Brain microvascular endothelial cell (primary cell): ENCODE data around the gene AGPS.

ENCODE experiments used
- DNase-seq: peaks from one replicate; pipeline ENCODE4 v3.0.0-alpha.2; 2020
- H3K27ac ChIP-seq: fragments of 250-450 bp; sonication (Bioruptor Pico); 2 replicates; pipeline ENCODE4 v1.5.1; 2020; ENCODE audit warnings: mild to moderate bottlenecking, moderate library complexity
- H3K27me3 ChIP-seq: fragments of 250-450 bp; sonication (Bioruptor Pico); replicated peaks from 2 replicates; pipeline ENCODE4 v1.5.1; 2020; ENCODE audit warnings: mild to moderate bottlenecking
- H3K36me3 ChIP-seq: fragments of 250-450 bp; sonication (Bioruptor Pico); replicated peaks from 2 replicates; pipeline ENCODE4 v1.5.1; 2020; ENCODE audit warnings: mild to moderate bottlenecking
- H3K4me3 ChIP-seq: 2 replicates; pipeline ENCODE4 v1.5.1; 2011; ENCODE audit warnings: low read depth, mild to moderate bottlenecking, control low read depth, low read length, moderate library complexity
- in situ Hi-C: cut with HindIII; loops from 2 replicates; pipeline ENCODE4 v1.10.0; 2017; ENCODE audit warnings: low sequenced_read_pairs, low pct_ligation_motif_present
- TF ChIP-seq, protein P1 (sequence below): IDR thresholded peaks from 2 replicates; pipeline ENCODE4 v1.5.1; 2011; ENCODE audit warnings: low read depth, mild to moderate bottlenecking, moderate library complexity, low read length, control low read depth, inconsistent platforms; ENCODE audit errors: missing control alignments

The AGPS gene

DNA sequence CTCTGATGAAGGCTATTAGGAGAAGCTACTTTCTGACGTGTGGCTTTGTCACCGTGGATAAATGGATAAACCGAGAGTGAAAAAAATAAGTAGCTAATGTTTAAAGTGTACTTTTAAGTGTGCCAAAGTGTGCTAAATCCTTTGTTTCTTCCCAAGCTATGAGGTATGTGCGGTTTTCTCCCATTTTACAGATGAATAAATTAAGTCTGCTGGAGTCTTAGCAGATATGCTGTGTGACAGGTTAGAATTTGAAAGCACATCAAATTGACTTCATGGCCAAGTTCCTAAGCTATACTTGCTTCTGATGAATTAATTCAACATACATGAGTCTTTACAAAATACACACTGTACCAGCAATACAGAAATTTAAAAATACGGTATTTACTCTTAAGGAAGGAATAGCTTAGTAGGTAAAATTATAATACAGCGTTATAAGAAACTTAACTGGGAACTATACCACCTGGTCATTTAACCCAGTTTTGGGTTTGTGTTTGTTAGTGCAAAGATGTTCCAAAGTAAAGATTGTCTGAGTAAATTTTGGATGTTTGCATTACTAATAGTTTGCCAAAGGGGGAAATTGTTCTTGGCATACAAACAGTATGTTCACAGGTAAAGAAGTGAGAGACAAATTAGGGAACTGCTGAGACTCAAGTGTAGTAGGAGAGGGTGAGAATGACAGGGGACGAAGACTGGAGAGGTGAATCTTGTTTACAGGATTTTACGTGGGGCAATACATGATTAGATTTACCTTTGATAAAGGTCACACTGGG, 1.4 kb downstream of the AGPS start:
- Histone ChIP-seq H3K27ac (no peak overlapping the region), H3K36me3 (no peaks in the 10 kb centered on the region), H3K27me3 (no peaks in the 10 kb centered on the region), H3K4me3 (peak overlapping the region; percentile 74)
- TF ChIP-seq, protein P1, sequence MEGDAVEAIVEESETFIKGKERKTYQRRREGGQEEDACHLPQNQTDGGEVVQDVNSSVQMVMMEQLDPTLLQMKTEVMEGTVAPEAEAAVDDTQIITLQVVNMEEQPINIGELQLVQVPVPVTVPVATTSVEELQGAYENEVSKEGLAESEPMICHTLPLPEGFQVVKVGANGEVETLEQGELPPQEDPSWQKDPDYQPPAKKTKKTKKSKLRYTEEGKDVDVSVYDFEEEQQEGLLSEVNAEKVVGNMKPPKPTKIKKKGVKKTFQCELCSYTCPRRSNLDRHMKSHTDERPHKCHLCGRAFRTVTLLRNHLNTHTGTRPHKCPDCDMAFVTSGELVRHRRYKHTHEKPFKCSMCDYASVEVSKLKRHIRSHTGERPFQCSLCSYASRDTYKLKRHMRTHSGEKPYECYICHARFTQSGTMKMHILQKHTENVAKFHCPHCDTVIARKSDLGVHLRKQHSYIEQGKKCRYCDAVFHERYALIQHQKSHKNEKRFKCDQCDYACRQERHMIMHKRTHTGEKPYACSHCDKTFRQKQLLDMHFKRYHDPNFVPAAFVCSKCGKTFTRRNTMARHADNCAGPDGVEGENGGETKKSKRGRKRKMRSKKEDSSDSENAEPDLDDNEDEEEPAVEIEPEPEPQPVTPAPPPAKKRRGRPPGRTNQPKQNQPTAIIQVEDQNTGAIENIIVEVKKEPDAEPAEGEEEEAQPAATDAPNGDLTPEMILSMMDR, result no peak
- in situ Hi-C loops, result no loop called here
- DNase-seq, result no peak

DNA sequence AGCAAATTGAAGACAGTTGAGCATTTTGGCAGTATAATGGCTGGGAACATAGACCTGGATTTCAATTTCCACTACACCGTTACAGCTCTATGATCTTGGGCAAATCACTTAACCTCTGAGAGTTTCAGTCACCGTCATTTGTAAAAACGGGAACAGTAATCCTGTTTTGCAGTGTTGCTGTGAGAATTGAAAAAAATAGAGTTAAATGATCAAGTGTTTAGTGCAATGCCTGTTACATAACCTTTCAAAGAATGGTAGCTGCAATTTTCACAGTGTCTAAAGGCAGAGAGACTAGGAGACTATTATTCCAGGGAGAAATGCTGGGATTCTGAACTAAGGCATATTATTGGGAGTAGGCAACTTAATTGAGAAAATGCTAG, 2.0 kb downstream of the AGPS start:
- no peak for DNase-seq
- H3K27ac ChIP-seq, result no peak overlapping the region
- no peaks in the 10 kb centered on the region for H3K27me3 ChIP-seq
- no peak overlapping the region for H3K4me3 ChIP-seq
- H3K36me3 ChIP-seq, result no peaks in the 10 kb centered on the region
- in situ Hi-C loops, result no loop called here
- TF ChIP-seq, protein P1, result no peak

DNA sequence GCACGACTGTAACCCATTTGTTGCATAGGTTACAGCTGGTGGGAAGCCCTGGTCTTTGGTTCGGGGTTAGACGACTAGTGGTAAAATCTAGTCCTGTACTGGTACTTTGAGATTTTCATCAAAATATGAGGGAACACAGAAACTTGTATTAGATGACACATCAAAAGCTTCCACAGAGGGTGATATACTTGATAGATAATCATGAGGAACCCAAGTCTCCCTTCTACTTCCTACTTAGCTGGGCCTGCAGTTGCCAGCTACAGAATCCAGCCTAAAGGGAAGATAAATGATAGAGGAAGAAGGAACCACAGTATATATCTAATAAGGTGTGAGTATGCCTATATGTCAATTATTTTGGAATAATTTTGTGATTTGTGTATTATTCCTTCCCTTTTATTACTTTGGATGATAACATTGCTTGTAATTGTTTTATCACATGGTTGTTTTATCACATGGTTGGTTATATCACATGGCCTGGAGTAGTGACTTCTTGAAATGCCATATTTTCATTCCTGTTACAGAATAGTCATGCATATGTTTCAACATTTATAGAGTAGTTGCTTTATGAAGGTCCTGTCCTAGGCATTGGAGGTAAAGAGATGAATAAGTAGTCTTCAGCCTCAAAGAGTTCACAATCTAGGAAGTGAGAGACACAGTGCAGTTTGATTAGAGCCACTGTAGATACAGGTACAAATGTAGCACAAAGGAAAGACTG, 2.9 kb downstream of the AGPS start:
- TF ChIP-seq, protein P1, result no peak
- H3K4me3 ChIP-seq, result no peak overlapping the region
- in situ Hi-C loops, result no loop called here
- no peak overlapping the region for H3K27ac ChIP-seq
- H3K36me3 ChIP-seq, result no peaks in the 10 kb centered on the region
- no peaks in the 10 kb centered on the region for H3K27me3 ChIP-seq
- DNase-seq, result no peak

DNA sequence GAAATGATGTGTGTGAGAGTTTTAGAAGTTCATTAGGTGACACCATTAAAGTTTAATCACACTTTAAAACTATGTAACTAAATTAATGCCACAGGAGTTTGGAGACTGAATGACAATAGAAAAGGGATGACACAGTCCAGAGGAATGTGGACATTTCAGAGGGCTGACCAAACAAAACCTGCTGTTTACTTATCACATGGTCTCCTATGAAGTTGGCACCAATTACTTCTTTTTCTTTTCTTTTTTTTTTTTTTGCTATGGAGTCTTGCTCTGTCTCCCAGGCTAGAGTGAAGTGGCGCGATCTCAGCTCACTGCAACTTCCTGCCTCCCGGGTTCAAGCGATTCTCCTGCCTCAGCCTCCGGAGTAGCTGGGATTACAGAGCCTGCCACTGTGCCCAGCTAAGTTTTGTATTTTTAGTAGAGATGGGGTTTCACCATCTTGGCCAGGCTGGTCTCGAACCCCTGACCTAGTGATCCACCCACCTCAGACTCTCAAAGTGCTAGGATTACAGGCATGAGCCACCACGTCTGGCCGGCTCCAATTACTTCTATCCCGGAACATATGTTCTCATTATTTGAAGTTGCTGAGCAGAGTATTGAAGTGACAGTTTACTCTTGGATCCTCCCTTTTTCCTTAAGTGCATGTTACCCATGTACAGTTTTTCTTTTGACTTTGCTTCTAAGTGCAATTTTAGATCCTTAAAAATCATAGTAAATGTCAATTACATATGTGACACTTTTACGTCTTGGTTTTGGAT, 4.3 kb downstream of the AGPS start:
- H3K27me3 ChIP-seq, result no peaks in the 10 kb centered on the region
- in situ Hi-C loops, result no loop called here
- H3K4me3 ChIP-seq, result no peak overlapping the region
- peak; percentile 56 for DNase-seq
- peak overlapping the region; percentile 84 for H3K27ac ChIP-seq
- no peaks in the 10 kb centered on the region for H3K36me3 ChIP-seq
- TF ChIP-seq, protein P1, result no peak

GRCh38 chr2:177397481-177398289, 5.1 kb downstream of the AGPS start:
- DNase-seq, result peak; percentile 64
- TF ChIP-seq, protein P1, result no peak
- no peaks in the 10 kb centered on the region for H3K36me3 ChIP-seq
- in situ Hi-C loops, result no loop called here
- H3K27me3 ChIP-seq, result no peaks in the 10 kb centered on the region
- peak overlapping the region; percentile 84 for H3K27ac ChIP-seq
- no peak overlapping the region for H3K4me3 ChIP-seq
